Uterus (tissue), 2 donors: ENCODE results near the gene LAMA5.

ENCODE experiments used
- CTCF ChIP-seq, 4 experiments: fragments of 200-600 bp in 2 of 4; fragments of 450-650 bp in 2 of 4; sonication (generic) in 2 of 4; IDR thresholded peaks; one replicate each; pipeline ENCODE4 v1.5.1; 2016 to 2019; ENCODE audit warnings: antibody characterized with exemption in 4 of 4, mild to moderate bottlenecking in 2 of 4, moderate library complexity in 1 of 4
- POLR2A ChIP-seq, 2 donors: fragments of 450-650 bp; IDR thresholded peaks; one replicate each; pipeline ENCODE4 v1.6.1; 2016; ENCODE audit warnings: antibody characterized with exemption in 2 of 2, mild to moderate bottlenecking in 1 of 2, moderate library complexity in 1 of 2

- TF ChIP-seq CTCF (IDR thresholded peaks at IDR 0.05) (no peak), POLR2A (IDR thresholded peaks at IDR 0.05) (no peak)
Measured at GRCh38 chr20:62326959-62327725, 40.0 kb downstream of the LAMA5 start.
